Natural killer cell (primary cell): ENCODE results near the gene ANKRD44. TPM values are rescaled to one million over a fixed set of nuclear protein-coding genes. Genes with fewer than 3 reads are reported as not detected.

Experiments used
- ATAC-seq, 3 donors: fragments of 150-1000 bp in 2 of 3; fragments of 200-7000 bp in 1 of 3; cut with Tn5 transposase; 1 replicate in 1 of 3; 2 replicates in 2 of 3; pipeline ENCODE4 v1.10.0; 2021; ENCODE audit warnings: mild to moderate bottlenecking in 2 of 3, moderate library complexity in 2 of 3
- DNase-seq, 2 donors: peaks; one replicate each; pipeline versions ENCODE4 v3.0.0 to v3.0.0-alpha.2; 2013 to 2021; ENCODE audit warnings: mixed read lengths in 1 of 2
- H3K27ac ChIP-seq: one replicate; pipeline ENCODE4 v1.5.1; 2013; ENCODE audit warnings: mild to moderate bottlenecking, low read length
- H3K27me3 ChIP-seq: one replicate; pipeline ENCODE4 v1.6.1; 2013; ENCODE audit warnings: low read length; ENCODE audit not compliant: control insufficient read depth, insufficient read depth
- H3K36me3 ChIP-seq: one replicate; pipeline ENCODE4 v1.6.1; 2013; ENCODE audit warnings: low read length; ENCODE audit not compliant: control insufficient read depth, insufficient read depth
- H3K4me1 ChIP-seq: one replicate; pipeline ENCODE4 v1.6.1; 2013; ENCODE audit warnings: low read length; ENCODE audit not compliant: control insufficient read depth, insufficient read depth
- H3K4me3 ChIP-seq: one replicate; pipeline ENCODE4 v1.5.1; 2013; ENCODE audit warnings: low read length
- H3K9me3 ChIP-seq: one replicate; pipeline ENCODE4 v1.6.1; 2013; ENCODE audit warnings: low read length; ENCODE audit not compliant: control insufficient read depth, insufficient read depth
- H3K27ac Mint-ChIP-seq, 2 donors: one replicate each; pipeline ENCODE4 v1.8.0; 2022; ENCODE audit warnings: mild to moderate bottlenecking in 2 of 2, mixed read lengths in 2 of 2, moderate library complexity in 1 of 2
- H3K27me3 Mint-ChIP-seq, 2 donors: one replicate each; pipeline ENCODE4 v1.8.0; 2022; ENCODE audit warnings: low read depth in 2 of 2, mixed read lengths in 2 of 2
- H3K36me3 Mint-ChIP-seq: one replicate; pipeline ENCODE4 v1.8.0; 2022; ENCODE audit warnings: mixed read lengths
- H3K4me1 Mint-ChIP-seq, 2 donors: one replicate each; pipeline ENCODE4 v1.8.0; 2022; ENCODE audit warnings: mixed read lengths in 2 of 2
- H3K4me3 Mint-ChIP-seq: one replicate; pipeline ENCODE4 v1.8.0; 2022; ENCODE audit warnings: mild to moderate bottlenecking, moderate library complexity, mixed read lengths
- H3K9me3 Mint-ChIP-seq, 2 donors: one replicate each; pipeline ENCODE4 v1.8.0; 2022; ENCODE audit warnings: mixed read lengths in 2 of 2
- WGBS: methylation state at CpG from one replicate; pipeline ENCODE4 v1.1.7; 2013; ENCODE audit warnings: missing lambda C conversion rate; ENCODE audit not compliant: insufficient coverage; 5-methylcytosine and 5-hydroxymethylcytosine counted together
- intact Hi-C: fragments of 100-400 bp; cut with micrococcal nuclease; formaldehyde crosslinking; loops from one replicate; pipeline ENCODE4 v1.14.2; 2022
- total RNA-seq, 4 donors: library from RNA; stranded (reverse); fragments of 120-200 nt in 1 of 4; gene quantifications; one replicate each; pipeline versions ENCODE4 v1.2.3 to v1.2.4, GENCODE V29; 2013 to 2022
- TF ChIP-seq, protein P1 (sequence below): fragments of 200-600 bp; IDR thresholded peaks from one replicate; pipeline ENCODE4 v1.8.0; 2022; ENCODE audit warnings: antibody characterized with exemption

ANKRD44 gene
- total RNA-seq, 3 donors from 2014 or later (not counting 1 experiment from before 2014, with no cell fraction given), result 252 to 376 (median 311) TPM

DNA sequence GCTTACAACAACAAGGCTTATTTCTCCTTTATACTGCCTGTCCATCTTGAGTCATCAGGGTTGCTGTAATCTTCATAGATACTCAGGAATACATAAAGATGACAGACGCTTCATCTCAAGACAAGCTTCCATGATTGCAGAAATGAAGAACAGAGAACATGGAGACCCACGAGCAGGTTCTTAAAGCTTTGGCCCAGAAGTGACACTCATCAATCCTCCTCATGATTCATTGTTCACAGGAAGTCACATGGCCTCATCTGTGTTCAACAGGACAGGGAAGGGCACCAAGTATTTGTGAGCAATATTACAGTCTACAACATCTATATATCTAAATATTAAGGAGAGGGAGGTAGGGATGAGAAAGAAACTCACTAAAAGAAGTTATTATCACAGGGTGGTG is 347.5 kb downstream of the ANKRD44 start:
- WGBS, result 27% methylated on average over 2 of the region's 2 CpGs
- H3K27me3 Mint-ChIP-seq, result no peaks in the 10 kb centered on the region
- intact Hi-C loops, result no loop called here
- ATAC-seq (peak; percentile 76 to 81 (median 79)), DNase-seq (no peak)
- H3K27me3 ChIP-seq, result no peaks in the 10 kb centered on the region
- no peaks in the 10 kb centered on the region for H3K9me3 Mint-ChIP-seq
- peak overlapping the region in 1 of 2 donors; percentile 23 for H3K27ac Mint-ChIP-seq
- no peaks in the 10 kb centered on the region for H3K36me3 Mint-ChIP-seq
- H3K4me3 ChIP-seq, result no peak overlapping the region
- H3K27ac ChIP-seq, result no peak overlapping the region
- peaks cover 24 to 26% of the 10 kb centered on the region in 2 donors for H3K4me1 Mint-ChIP-seq
- TF ChIP-seq, protein P1, sequence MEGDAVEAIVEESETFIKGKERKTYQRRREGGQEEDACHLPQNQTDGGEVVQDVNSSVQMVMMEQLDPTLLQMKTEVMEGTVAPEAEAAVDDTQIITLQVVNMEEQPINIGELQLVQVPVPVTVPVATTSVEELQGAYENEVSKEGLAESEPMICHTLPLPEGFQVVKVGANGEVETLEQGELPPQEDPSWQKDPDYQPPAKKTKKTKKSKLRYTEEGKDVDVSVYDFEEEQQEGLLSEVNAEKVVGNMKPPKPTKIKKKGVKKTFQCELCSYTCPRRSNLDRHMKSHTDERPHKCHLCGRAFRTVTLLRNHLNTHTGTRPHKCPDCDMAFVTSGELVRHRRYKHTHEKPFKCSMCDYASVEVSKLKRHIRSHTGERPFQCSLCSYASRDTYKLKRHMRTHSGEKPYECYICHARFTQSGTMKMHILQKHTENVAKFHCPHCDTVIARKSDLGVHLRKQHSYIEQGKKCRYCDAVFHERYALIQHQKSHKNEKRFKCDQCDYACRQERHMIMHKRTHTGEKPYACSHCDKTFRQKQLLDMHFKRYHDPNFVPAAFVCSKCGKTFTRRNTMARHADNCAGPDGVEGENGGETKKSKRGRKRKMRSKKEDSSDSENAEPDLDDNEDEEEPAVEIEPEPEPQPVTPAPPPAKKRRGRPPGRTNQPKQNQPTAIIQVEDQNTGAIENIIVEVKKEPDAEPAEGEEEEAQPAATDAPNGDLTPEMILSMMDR, result no peak
- H3K4me1 ChIP-seq, result peaks cover 2% of the 10 kb centered on the region
- no peaks in the 10 kb centered on the region for H3K36me3 ChIP-seq
- H3K4me3 Mint-ChIP-seq, result peak overlapping the region; percentile 40
- H3K9me3 ChIP-seq, result no peaks in the 10 kb centered on the region

DNA sequence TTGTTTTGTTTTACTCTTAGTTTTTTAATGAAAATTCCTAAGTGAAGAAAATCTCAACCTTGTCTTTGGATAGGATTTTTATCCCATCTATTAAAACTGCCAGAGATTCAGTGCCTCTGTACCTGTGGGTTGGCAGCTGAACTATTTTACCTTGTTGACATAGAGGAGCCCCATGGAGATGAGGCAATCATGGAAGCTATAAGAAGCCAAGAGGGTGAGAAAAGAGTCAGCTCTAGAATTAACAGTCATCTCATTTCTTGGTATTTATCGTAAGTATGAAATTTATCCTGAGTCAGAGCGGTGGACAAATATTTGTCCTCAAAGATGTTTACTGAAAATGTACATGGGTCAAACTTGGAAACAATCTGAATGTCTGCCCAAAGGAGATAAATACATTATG is 348.3 kb downstream of the ANKRD44 start:
- H3K27ac Mint-ChIP-seq, result peak overlapping the region; percentile 1 to 23

DNA sequence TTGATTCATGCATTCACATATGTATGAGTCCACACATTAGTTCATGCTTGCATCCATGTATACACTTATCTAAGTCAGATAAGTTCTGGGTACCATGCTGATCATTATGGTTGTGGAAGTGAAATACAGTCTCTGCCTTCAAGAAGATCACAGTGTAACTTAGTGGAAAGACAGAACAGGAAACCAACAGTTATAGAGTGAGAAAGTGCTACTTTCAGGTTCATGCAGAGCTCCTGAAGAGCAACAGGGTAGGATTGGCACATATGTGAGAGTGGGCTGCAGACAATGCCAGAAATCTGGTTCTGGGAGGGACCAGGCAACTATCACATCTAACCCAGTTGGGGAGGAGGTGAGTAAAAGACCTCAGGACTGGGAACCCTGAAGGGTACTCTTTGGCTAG is 348.7 kb downstream of the ANKRD44 start:
- Histone ChIP-seq H3K4me1 (peaks cover 2% of the 10 kb centered on the region), H3K9me3 (no peaks in the 10 kb centered on the region), H3K27ac (no peak overlapping the region), H3K27me3 (no peaks in the 10 kb centered on the region), H3K4me3 (no peak overlapping the region), H3K36me3 (no peaks in the 10 kb centered on the region)
- TF ChIP-seq, protein P1, result no peak
- intact Hi-C loops, result no loop called here
- Mint-ChIP-seq H3K27ac (peak overlapping the region; percentile 1 to 23), H3K4me1 (peaks cover 24 to 26% of the 10 kb centered on the region in 2 donors), H3K27me3 (no peaks in the 10 kb centered on the region), H3K4me3 (peak overlapping the region; percentile 45), H3K36me3 (no peaks in the 10 kb centered on the region), H3K9me3 (no peaks in the 10 kb centered on the region)
- DNase-seq (no peak), ATAC-seq (peak; percentile 79 to 90 (median 90))

More for the DNA sequence above, 348.3 kb downstream of the ANKRD44 start:
- Mint-ChIP-seq H3K27me3 (no peaks in the 10 kb centered on the region), H3K9me3 (no peaks in the 10 kb centered on the region), H3K4me3 (no peak overlapping the region), H3K36me3 (no peaks in the 10 kb centered on the region), H3K4me1 (peaks cover 24 to 26% of the 10 kb centered on the region in 2 donors)
- no peak overlapping the region for H3K4me3 ChIP-seq
- H3K27me3 ChIP-seq, result no peaks in the 10 kb centered on the region
- intact Hi-C loops, result no loop called here
- H3K9me3 ChIP-seq, result no peaks in the 10 kb centered on the region
- no peak overlapping the region for H3K27ac ChIP-seq
- TF ChIP-seq, protein P1, result no peak
- peaks cover 2% of the 10 kb centered on the region for H3K4me1 ChIP-seq
- WGBS, result 88% methylated on average over 2 of the region's 2 CpGs
- ATAC-seq, result no peak
- no peaks in the 10 kb centered on the region for H3K36me3 ChIP-seq
- DNase-seq, result no peak

DNA sequence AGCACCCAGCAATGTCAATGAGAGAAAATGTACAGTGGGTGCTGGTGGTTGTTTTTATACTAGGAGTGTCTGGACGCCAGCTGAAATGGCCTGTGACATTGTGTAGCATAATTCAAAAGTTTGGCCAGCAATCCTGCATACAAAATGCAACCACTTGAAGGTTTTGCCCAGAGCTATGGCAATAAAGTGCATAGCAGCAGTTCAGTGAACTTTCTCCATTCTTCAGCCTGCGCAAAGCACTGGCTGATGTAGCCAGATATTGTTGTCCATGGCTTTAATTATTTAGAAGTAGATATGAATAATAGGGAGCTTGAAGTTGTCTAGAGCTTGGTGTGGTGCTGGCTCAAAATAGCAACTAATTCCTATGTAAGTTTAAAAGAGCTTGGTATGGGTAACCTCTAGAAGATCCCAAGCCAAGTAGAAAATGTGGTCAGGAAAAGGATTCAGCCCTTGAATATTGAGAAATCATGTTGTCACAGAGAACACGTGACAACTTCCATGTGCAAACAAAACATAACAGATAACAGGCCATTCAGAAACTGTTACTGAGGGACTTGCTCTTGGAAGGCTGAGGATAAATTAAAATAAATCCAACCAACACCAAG is 350.7 kb downstream of the ANKRD44 start:
- Histone ChIP-seq H3K27me3 (no peaks in the 10 kb centered on the region), H3K9me3 (no peaks in the 10 kb centered on the region), H3K4me1 (peaks cover 2% of the 10 kb centered on the region), H3K27ac (no peak overlapping the region), H3K4me3 (no peak overlapping the region), H3K36me3 (no peaks in the 10 kb centered on the region)
- H3K4me1 Mint-ChIP-seq, result peaks cover 30 to 38% of the 10 kb centered on the region in 2 donors
- no peaks in the 10 kb centered on the region for H3K36me3 Mint-ChIP-seq
- DNase-seq (no peak), ATAC-seq (no peak)
- TF ChIP-seq, protein P1, result no peak
- H3K27me3 Mint-ChIP-seq, result no peaks in the 10 kb centered on the region
- no peak overlapping the region for H3K27ac Mint-ChIP-seq
- intact Hi-C loops, result no loop called here
- WGBS, result 100% methylated on average over 3 of the region's 3 CpGs
- no peaks in the 10 kb centered on the region for H3K9me3 Mint-ChIP-seq
- H3K4me3 Mint-ChIP-seq, result no peak overlapping the region
